Cardiac muscle cell (in vitro differentiated cells and primary cell): ENCODE measurements around the gene EIF3D. TPM values are rescaled to one million over a fixed set of nuclear protein-coding genes. Genes with fewer than 3 reads are reported as not detected.

Source experiments
- DNase-seq, 2 donors: peaks; one replicate each; pipeline versions ENCODE4 v3.0.0 to v3.0.0-alpha.2; 2010 to 2017; ENCODE audit warnings: low read depth in 1 of 2, low spot score in 1 of 2
- H3K27ac ChIP-seq: fragments of 200-600 bp; sonication (generic); 2 replicates; pipeline ENCODE4 v1.5.1; 2016
- H3K27me3 ChIP-seq: fragments of 200-600 bp; sonication (generic); 2 replicates; pipeline ENCODE4 v1.6.0; 2016; ENCODE audit warnings: control low read depth
- H3K36me3 ChIP-seq: fragments of 200-600 bp; sonication (generic); 2 replicates; pipeline ENCODE4 v1.5.1; 2016; ENCODE audit warnings: control low read depth
- H3K4me1 ChIP-seq: fragments of 200-600 bp; sonication (generic); 2 replicates; pipeline ENCODE4 v1.8.1; 2017; ENCODE audit warnings: low read depth, mild to moderate bottlenecking, mixed run types
- H3K4me3 ChIP-seq: fragments of 200-600 bp; sonication (generic); 2 replicates; pipeline ENCODE4 v1.5.1; 2016; ENCODE audit warnings: mild to moderate bottlenecking
- H3K9me3 ChIP-seq: fragments of 200-600 bp; sonication (generic); 2 replicates; pipeline ENCODE4 v1.5.1; 2017; ENCODE audit warnings: low read depth, mild to moderate bottlenecking, control low read depth
- polyA plus RNA-seq: library from polyadenylated mRNA; unstranded; fragments of >200 nt; fragmentation: Nextera tagmentation; extraction: Ambion mirVana; gene quantifications from 2 replicates; pipeline ENCODE4 v1.2.1, GENCODE V29; 2016
- total RNA-seq: library from RNA; depleted of rRNA; stranded (reverse); fragments of >200 nt; gene quantifications from 2 replicates; pipeline ENCODE4 v1.2.3, GENCODE V29; 2016
- TF ChIP-seq, protein P1 (sequence below): IDR thresholded peaks from 2 replicates; pipeline ENCODE4 v1.5.1; 2012; ENCODE audit warnings: low read depth, mild to moderate bottlenecking, low read length

EIF3D gene
- total and polyA plus RNA-seq, 2 experiments from 2014 or later, result 136 to 497 TPM

DNA sequence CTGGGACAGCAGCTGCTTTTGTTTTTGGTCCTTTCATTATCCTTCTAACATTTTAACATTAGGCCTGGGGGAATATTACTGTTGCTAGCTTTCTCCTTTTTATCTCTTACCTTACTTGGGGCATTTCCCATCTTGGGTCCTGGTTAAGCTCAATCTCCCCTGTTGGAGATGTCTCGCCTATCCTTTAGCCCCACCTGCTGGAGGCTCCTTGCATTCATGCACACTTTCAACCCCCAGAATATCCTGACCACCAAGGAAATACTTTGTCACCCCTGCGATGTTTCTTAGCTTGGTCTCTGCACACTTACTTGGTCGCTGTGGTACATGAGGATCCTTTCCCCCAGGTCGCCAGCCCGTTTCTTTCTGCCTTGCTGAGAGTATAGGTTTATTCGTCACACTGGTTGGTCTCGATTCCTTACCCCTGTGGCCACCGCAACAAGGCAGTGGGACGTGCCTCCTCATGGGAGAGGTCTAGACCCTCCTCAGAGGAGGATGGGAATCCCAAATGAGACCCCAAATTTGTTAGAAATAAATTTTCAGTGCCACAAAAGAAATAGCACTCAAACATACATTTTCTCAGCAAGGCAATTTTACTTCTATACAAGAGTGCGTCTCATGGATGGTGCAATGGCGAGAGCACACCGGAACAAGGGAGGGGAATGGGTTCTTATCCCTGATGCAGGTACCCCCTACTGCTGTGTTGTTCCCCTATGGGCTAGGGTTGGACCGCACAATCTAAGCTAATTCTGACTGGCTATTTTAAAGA, 42.2 kb downstream of the EIF3D start:
- no peak overlapping the region for H3K27ac ChIP-seq
- DNase-seq, result peak; percentile 63 to 67
- TF ChIP-seq, protein P1, sequence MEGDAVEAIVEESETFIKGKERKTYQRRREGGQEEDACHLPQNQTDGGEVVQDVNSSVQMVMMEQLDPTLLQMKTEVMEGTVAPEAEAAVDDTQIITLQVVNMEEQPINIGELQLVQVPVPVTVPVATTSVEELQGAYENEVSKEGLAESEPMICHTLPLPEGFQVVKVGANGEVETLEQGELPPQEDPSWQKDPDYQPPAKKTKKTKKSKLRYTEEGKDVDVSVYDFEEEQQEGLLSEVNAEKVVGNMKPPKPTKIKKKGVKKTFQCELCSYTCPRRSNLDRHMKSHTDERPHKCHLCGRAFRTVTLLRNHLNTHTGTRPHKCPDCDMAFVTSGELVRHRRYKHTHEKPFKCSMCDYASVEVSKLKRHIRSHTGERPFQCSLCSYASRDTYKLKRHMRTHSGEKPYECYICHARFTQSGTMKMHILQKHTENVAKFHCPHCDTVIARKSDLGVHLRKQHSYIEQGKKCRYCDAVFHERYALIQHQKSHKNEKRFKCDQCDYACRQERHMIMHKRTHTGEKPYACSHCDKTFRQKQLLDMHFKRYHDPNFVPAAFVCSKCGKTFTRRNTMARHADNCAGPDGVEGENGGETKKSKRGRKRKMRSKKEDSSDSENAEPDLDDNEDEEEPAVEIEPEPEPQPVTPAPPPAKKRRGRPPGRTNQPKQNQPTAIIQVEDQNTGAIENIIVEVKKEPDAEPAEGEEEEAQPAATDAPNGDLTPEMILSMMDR, result peak; percentile 67
- H3K27me3 ChIP-seq, result no peaks in the 10 kb centered on the region
- H3K9me3 ChIP-seq, result no peaks in the 10 kb centered on the region
- no peak overlapping the region for H3K4me3 ChIP-seq
- no peaks in the 10 kb centered on the region for H3K4me1 ChIP-seq
- H3K36me3 ChIP-seq, result peaks cover 8% of the 10 kb centered on the region

DNA sequence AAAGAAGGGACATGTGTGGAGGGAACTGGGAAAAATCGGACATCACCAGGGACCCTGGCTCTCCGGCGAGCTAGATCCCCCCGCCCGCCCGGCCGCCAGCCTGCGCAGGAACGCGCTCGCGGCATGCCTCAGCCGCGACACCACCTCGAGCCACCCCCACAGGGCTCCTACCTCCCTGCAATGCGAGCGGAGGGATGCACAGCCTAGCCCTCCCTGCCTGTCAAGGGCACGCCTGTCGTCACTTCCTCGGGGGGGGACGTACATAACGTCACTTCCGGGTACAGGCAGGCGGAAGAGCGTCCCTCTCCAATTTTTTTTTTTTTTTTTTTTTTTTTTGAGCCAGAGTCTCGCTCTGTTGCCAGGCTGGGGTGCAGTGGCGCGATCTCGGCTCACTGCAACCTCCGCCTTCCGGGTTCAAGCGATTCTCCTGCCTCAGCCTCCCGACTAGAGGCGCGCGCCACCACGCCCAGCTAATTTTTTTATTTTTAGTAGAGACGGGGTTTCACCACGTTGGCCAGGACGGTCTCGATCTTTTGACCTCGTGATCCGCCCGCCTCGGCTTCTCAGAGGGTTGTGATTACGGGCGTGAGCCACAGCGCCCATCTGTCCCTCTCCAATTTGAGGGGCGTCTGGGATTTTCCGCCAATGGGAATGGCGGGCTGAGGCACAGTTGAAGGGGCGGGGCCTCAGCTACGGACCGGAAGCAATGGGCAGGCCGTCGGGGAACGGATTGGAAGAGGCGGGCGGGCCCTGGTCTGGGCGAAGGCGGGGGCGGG, 47.4 kb downstream of the EIF3D start, which contains the start of gene TXN2:
TXN2 (minus strand) TSS at position 248 of the 776 bp plus-strand sequence. CDS start 803 bp downstream, outside the sequence.
- H3K9me3 ChIP-seq, result no peaks in the 10 kb centered on the region
- H3K27me3 ChIP-seq, result no peaks in the 10 kb centered on the region
- H3K4me1 ChIP-seq, result peaks cover 5% of the 10 kb centered on the region
- peaks cover 9% of the 10 kb centered on the region for H3K36me3 ChIP-seq
- peak within 1 kb of the TSS; percentile 98 for H3K27ac ChIP-seq
- peak; percentile 98 to 99 for DNase-seq
- TF ChIP-seq, protein P1, result no peak
- peak within 1 kb of the TSS; percentile 65 for H3K4me3 ChIP-seq

DNA sequence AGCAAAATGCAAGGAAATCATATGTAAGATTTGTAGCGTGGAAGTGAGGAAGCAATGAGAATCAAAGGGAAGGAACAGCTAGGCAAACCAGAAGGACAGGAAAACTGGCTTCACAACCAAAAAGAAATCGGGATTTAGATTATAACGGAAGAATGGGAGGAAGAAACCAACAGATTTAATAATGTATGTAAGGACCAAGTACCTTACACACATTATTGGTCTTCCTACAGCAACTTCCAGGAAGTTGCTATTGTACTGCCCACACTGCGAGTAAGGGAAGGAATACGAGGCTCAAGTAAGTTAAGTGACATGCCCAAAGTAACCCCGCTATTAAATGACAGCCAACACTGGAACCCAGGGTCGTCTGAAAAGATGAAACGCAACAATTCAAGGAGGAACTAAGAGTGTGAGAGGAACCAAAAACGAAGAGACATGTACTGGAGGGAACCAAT, 48.0 kb downstream of the EIF3D start:
- H3K4me3 ChIP-seq, result peak overlapping the region; percentile 65
- H3K9me3 ChIP-seq, result no peaks in the 10 kb centered on the region
- no peaks in the 10 kb centered on the region for H3K27me3 ChIP-seq
- TF ChIP-seq, protein P1, result no peak
- peaks cover 14% of the 10 kb centered on the region for H3K36me3 ChIP-seq
- peaks cover 5% of the 10 kb centered on the region for H3K4me1 ChIP-seq
- H3K27ac ChIP-seq, result peak overlapping the region; percentile 98
- DNase-seq, result no peak

DNA sequence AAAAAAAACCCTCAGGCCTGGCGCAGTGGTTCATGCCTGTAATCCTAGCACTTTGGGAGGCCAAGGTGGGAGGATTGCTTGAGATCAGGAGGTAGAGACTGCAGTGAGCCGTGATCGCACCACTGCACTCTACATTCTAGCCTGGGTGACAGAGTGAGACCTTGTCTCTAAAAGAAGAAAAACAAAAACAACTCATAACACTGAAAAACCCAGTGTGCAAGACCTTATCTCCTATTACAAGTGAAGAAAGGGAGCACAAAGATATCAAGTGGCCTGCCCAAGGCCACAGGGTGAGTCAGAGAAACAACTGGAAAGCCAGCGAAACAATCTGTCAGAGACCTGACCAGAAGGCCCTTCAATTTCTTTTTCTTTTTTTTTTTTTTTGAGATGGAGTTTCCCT, 50.0 kb downstream of the EIF3D start:
- Histone ChIP-seq H3K4me1 (peaks cover 5% of the 10 kb centered on the region), H3K27ac (no peak overlapping the region), H3K4me3 (no peak overlapping the region), H3K27me3 (no peaks in the 10 kb centered on the region), H3K36me3 (peaks cover 26% of the 10 kb centered on the region), H3K9me3 (no peaks in the 10 kb centered on the region)
- DNase-seq, result peak in 1 of 2 donors; percentile 21
- TF ChIP-seq, protein P1, result no peak

DNA sequence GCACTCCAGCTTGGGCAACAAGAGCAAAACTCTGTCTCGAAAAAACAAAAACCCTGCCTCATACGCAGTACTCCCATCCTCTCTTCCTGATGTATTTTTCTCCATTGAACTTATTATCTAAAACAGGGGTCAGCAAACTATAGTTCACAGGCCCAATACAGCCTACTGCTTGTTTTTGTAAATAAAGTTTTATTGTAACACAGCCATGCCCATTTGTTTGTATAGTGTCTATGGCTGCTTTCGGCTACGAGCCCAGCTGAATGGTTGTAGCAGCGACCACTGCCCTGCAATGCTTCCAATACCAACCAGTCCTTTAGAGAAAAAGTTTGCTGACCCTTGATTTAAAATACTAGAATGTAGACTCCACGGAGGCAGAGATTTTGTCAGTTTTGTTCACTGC, 53.6 kb downstream of the EIF3D start:
- H3K27ac ChIP-seq, result no peak overlapping the region
- H3K9me3 ChIP-seq, result no peaks in the 10 kb centered on the region
- no peaks in the 10 kb centered on the region for H3K27me3 ChIP-seq
- H3K4me1 ChIP-seq, result no peaks in the 10 kb centered on the region
- H3K4me3 ChIP-seq, result no peak overlapping the region
- peaks cover 26% of the 10 kb centered on the region for H3K36me3 ChIP-seq
- DNase-seq, result no peak
- TF ChIP-seq, protein P1, result no peak
